Liver (tissue), 9 donors: Measurements from ENCODE around the gene KLK13. TPM values are rescaled to one million over a fixed set of nuclear protein-coding genes. Genes with fewer than 3 reads are reported as not detected.

Experiments
- DNase-seq: peaks from one replicate; pipeline ENCODE4 v3.0.0-alpha.2; 2017; ENCODE audit warnings: low spot score
- H3K27ac ChIP-seq, 2 donors: one replicate each; pipeline ENCODE4 v1.7.0; 2013; ENCODE audit warnings: inconsistent platforms in 2 of 2, low read length in 2 of 2, control low read depth in 1 of 2, low read depth in 1 of 2, mild to moderate bottlenecking in 1 of 2
- H3K27me3 ChIP-seq, 4 donors: one replicate each; pipeline versions ENCODE4 v1.6.1 to v1.7.0; 2013; ENCODE audit warnings: low read length in 3 of 4, inconsistent platforms in 1 of 4, mild to moderate bottlenecking in 1 of 4, moderate library complexity in 1 of 4; ENCODE audit not compliant: control insufficient read depth in 4 of 4, insufficient read depth in 4 of 4
- H3K36me3 ChIP-seq, 4 donors: one replicate each; pipeline versions ENCODE4 v1.6.1 to v1.7.0; 2013; ENCODE audit warnings: low read length in 3 of 4, mild to moderate bottlenecking in 3 of 4, low read depth in 1 of 4, moderate library complexity in 1 of 4; ENCODE audit not compliant: control insufficient read depth in 4 of 4, insufficient read depth in 3 of 4
- H3K4me1 ChIP-seq, 4 donors: one replicate each; pipeline versions ENCODE4 v1.6.1 to v1.7.0; 2013; ENCODE audit warnings: low read length in 3 of 4, mild to moderate bottlenecking in 3 of 4, moderate library complexity in 1 of 4; ENCODE audit not compliant: control insufficient read depth in 4 of 4, insufficient read depth in 4 of 4
- H3K4me3 ChIP-seq, 3 donors: one replicate each; pipeline versions ENCODE4 v1.6.1 to v1.7.0; 2013; ENCODE audit warnings: low read length in 3 of 3, control low read depth in 1 of 3, low read depth in 1 of 3, mild to moderate bottlenecking in 1 of 3
- H3K9ac ChIP-seq, 2 donors: one replicate each; pipeline ENCODE4 v1.7.0; 2013; ENCODE audit warnings: low read length in 2 of 2, mild to moderate bottlenecking in 2 of 2, moderate library complexity in 2 of 2, control low read depth in 1 of 2, low read depth in 1 of 2
- H3K9me3 ChIP-seq, 4 donors: one replicate each; pipeline versions ENCODE4 v1.6.1 to v1.7.0; 2013; ENCODE audit warnings: low read length in 3 of 4; ENCODE audit not compliant: control insufficient read depth in 4 of 4
- GABPA ChIP-seq, 2 donors: IDR thresholded peaks in 1 of 2; conservative IDR thresholded peaks in 1 of 2; 2 replicates each; pipeline ENCODE4 v1.6.1; 2016; ENCODE audit warnings: antibody characterized with exemption in 2 of 2, mild to moderate bottlenecking in 1 of 2, moderate library complexity in 1 of 2
- JUND ChIP-seq, 2 donors: IDR thresholded peaks; 2 replicates each; pipeline ENCODE4 v1.6.1; 2016; ENCODE audit warnings: antibody characterized with exemption in 2 of 2
- MAX ChIP-seq: IDR thresholded peaks from 2 replicates; pipeline ENCODE4 v1.6.1; 2016; ENCODE audit warnings: antibody characterized with exemption
- NR2F2 ChIP-seq: IDR thresholded peaks from 2 replicates; pipeline ENCODE4 v1.6.1; 2016; ENCODE audit warnings: antibody characterized with exemption
- REST ChIP-seq: IDR thresholded peaks from 2 replicates; pipeline ENCODE4 v1.6.1; 2016; ENCODE audit warnings: antibody characterized with exemption, mild to moderate bottlenecking
- TAF1 ChIP-seq: conservative IDR thresholded peaks from 2 replicates; pipeline ENCODE4 v1.6.1; 2016; ENCODE audit warnings: antibody characterized with exemption, mild to moderate bottlenecking
- WGBS: extraction: QIAGEN DNeasy Blood & Tissue Kit; methylation state at CpG from one replicate; pipeline ENCODE4 v1.1.7; 2013; 5-methylcytosine and 5-hydroxymethylcytosine counted together
- polyA plus RNA-seq, 2 donors: library from polyadenylated mRNA; stranded (reverse) in 1 of 2; unstranded in 1 of 2; fragments of 200-250 nt in 1 of 2; fragments of >200 nt in 1 of 2; fragmentation: Nextera tagmentation in 1 of 2; extraction: Ambion mirVana in 1 of 2; gene quantifications; one replicate each; pipeline versions ENCODE4 v1.2.1 to v1.2.3, GENCODE V29; 2013 to 2015
- total RNA-seq, 2 donors: library from RNA; depleted of rRNA; stranded (reverse); fragments of >200 nt; gene quantifications; one replicate each; pipeline ENCODE4 v1.2.3, GENCODE V29; 2014
- TF ChIP-seq, protein P1 (sequence below): IDR thresholded peaks from 2 replicates; pipeline ENCODE4 v1.6.1; 2016; ENCODE audit warnings: antibody characterized with exemption
- donor health status: healthy.
- donor health status: healthy.
- donor health status: healthy.
- donor health status: healthy.
- donor health status: healthy.

KLK13 gene
- total and polyA plus RNA-seq, 4 donors, result not detected

GRCh38 chr19:51081476-51081875 lies 16.6 kb upstream of the KLK13 start:
- 88% methylated on average over 14 of the region's 14 CpGs for WGBS
- no peak for TF ChIP-seq NR2F2
- Histone ChIP-seq H3K27ac (no peak overlapping the region), H3K4me3 (no peak overlapping the region), H3K36me3 (no peaks in the 10 kb centered on the region), H3K9me3 (no peaks in the 10 kb centered on the region), H3K27me3 (peaks cover 0 to 5% (median 0%) of the 10 kb centered on the region in 4 donors), H3K4me1 (no peaks in the 10 kb centered on the region), H3K9ac (no peak overlapping the region)
- no peak for DNase-seq

DNA sequence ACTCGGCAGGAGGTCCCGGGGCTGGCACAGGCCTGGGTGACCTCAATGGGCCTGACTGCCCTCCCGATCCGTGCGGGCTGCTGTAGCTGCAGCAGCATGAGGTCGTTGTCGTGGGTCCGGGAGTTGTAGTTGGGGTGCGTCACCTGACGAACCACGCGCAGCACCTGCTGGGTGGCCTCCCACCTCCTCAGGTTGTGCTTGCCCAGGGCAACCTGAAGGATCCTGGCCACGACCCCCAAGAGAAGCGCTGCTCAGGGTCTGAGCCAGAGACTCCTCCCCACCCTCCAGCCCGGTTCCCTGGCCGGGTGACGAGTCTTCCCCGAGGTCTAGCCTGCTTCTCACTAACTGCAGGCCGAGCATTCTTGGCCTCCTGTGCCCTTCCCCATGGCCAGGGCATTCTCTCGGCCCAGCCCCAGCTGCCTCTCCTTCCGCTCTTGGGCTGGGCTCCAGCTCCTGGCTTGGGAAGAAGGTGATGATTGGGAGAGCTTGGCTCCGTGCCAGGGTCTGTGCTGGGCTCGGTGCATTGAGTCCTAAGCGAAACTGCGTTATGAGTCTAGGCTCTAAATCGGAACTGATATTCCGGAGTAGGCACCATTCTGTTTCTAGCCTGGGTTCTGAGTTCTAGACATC lies 14.7 kb upstream of the KLK13 start:
- TF ChIP-seq REST, result no peak
- no peak for TF ChIP-seq MAX
- TF ChIP-seq TAF1, result no peak
- TF ChIP-seq, protein P1, sequence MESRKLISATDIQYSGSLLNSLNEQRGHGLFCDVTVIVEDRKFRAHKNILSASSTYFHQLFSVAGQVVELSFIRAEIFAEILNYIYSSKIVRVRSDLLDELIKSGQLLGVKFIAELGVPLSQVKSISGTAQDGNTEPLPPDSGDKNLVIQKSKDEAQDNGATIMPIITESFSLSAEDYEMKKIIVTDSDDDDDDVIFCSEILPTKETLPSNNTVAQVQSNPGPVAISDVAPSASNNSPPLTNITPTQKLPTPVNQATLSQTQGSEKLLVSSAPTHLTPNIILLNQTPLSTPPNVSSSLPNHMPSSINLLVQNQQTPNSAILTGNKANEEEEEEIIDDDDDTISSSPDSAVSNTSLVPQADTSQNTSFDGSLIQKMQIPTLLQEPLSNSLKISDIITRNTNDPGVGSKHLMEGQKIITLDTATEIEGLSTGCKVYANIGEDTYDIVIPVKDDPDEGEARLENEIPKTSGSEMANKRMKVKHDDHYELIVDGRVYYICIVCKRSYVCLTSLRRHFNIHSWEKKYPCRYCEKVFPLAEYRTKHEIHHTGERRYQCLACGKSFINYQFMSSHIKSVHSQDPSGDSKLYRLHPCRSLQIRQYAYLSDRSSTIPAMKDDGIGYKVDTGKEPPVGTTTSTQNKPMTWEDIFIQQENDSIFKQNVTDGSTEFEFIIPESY, result no peak
- no peak for TF ChIP-seq GABPA (IDR thresholded peaks at IDR 0.05 in 1 of 2, conservative IDR thresholded peaks at IDR 0.05 in 1 of 2)
- no peaks in the 10 kb centered on the region for H3K9me3 ChIP-seq
- DNase-seq, result no peak
- WGBS, result 88% methylated on average over 27 of the region's 27 CpGs
- H3K36me3 ChIP-seq, result no peaks in the 10 kb centered on the region
- no peak overlapping the region for H3K9ac ChIP-seq
- no peak overlapping the region for H3K4me3 ChIP-seq
- no peaks in the 10 kb centered on the region for H3K4me1 ChIP-seq
- H3K27ac ChIP-seq, result no peak overlapping the region
- peaks cover 0 to 5% (median 0%) of the 10 kb centered on the region in 4 donors for H3K27me3 ChIP-seq

- no peaks in the 10 kb centered on the region for H3K4me1 ChIP-seq
- H3K9ac ChIP-seq, result no peak overlapping the region
- WGBS, result 87% methylated on average over 6 of the region's 6 CpGs
- H3K9me3 ChIP-seq, result peaks cover 0 to 5% (median 2%) of the 10 kb centered on the region in 4 donors
- DNase-seq, result no peak
- H3K4me3 ChIP-seq, result no peak overlapping the region
- TF ChIP-seq JUND (IDR thresholded peaks at IDR 0.05), result no peak
- no peak for TF ChIP-seq REST
- H3K27ac ChIP-seq, result no peak overlapping the region
- no peaks in the 10 kb centered on the region for H3K36me3 ChIP-seq
- H3K27me3 ChIP-seq, result peaks cover 0 to 5% (median 0%) of the 10 kb centered on the region in 4 donors
Observed at GRCh38 chr19:51078731-51079130, 13.8 kb upstream of the KLK13 start.
